Measurements from ENCODE around the gene UBE2QL1.

The UBE2QL1 gene

GRCh38 chr5:6454628-6455053 lies 6.0 kb downstream of the UBE2QL1 start:
- H3K4me3 ChIP-seq (ENCODE audit: low read length), result no peak overlapping the region
- no peak for DNase-seq (ENCODE audit: low read depth)
- no peak for TF ChIP-seq CTCF (conservative IDR thresholded peaks at IDR 0.05; ENCODE audit: low read length)

GRCh38 chr5:6455571-6456200 lies 7.0 kb downstream of the UBE2QL1 start:
- no peak for DNase-seq (ENCODE audit: low read depth)
- TF ChIP-seq CTCF (conservative IDR thresholded peaks at IDR 0.05; ENCODE audit: low read length), result no peak
- H3K4me3 ChIP-seq (ENCODE audit: low read length), result no peak overlapping the region

DNA sequence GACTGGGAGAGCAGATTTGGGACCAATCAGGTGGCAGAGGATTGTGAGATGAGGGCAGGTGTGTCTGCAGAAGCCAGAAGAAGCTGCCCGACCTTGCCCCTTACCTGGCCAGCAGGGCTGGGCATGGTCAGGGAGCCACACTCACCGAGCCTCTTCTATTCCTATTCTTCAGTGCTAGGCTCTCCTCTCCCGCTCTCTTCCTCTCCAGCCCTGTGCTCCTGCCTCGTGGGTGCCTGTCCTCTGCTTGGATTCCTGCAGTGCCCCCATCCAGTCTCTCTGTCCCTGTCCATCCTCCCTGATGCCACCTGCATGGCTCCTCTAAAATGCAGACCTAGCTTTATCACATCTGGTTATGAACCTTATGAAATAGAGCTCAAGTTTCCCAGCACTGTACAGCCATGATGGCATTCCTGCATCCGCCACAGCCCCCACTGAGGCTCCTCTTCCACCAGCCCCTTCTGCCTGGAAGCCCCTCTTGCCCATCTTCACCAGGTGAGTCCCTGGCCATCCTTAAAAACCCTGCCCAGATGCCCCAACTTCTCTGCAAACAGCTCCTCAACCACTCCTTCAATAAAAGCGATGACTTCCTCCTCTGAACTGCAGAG lies 8.2 kb downstream of the UBE2QL1 start:
- no peak overlapping the region for H3K4me3 ChIP-seq (ENCODE audit: low read length)
- no peak for TF ChIP-seq CTCF (conservative IDR thresholded peaks at IDR 0.05; ENCODE audit: low read length)
- DNase-seq (ENCODE audit: low read depth), result no peak

DNA sequence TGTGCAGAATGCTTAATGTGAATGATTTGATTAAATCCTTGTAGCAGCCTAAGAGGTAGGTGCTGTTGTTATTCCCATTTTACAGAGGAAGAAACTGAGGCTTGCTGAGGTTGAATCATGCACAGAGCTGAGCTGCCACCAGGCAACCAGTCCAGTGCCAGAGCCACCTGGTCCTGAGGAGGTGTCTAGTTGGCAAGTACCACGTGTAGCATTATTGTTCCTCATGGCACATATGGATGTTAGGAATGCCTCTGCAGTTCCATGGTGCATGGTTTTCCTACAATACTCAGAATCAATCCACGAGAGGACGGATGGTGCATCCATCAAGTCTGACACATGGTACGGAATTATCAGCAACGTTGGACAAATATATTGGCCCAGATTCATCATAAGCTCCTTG lies 8.9 kb downstream of the UBE2QL1 start:
- DNase-seq (ENCODE audit: low read depth), result no peak
- no peak for TF ChIP-seq CTCF (conservative IDR thresholded peaks at IDR 0.05; ENCODE audit: low read length)
- no peak overlapping the region for H3K4me3 ChIP-seq (ENCODE audit: low read length)

GRCh38 chr5:6458833-6459232 lies 10.2 kb downstream of the UBE2QL1 start:
- no peak for TF ChIP-seq CTCF (conservative IDR thresholded peaks at IDR 0.05; ENCODE audit: low read length)
- H3K4me3 ChIP-seq (ENCODE audit: low read length), result no peak overlapping the region
- DNase-seq (ENCODE audit: low read depth), result no peak

DNA sequence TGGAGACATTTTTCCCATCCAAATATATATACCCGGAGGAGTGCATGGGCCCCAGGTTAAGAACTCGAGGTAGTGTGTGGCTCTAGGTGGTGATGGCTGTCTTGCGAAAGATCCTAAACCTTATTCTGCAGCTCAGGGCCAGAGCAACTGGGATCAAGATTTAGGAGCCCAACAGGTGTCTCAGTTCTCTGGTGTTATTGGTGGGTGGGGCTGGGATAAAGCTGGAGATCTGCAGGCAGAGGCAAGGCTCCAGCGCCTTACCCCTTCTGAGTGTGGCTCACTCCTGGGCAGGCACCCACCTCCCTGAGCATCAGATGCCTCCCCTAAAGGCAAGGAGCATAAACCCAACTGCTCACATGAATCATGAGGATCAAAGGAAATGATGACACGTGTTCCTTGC lies 11.2 kb downstream of the UBE2QL1 start:
- no peak overlapping the region for H3K4me3 ChIP-seq (ENCODE audit: low read length)
- DNase-seq (ENCODE audit: low read depth), result no peak
- TF ChIP-seq CTCF (conservative IDR thresholded peaks at IDR 0.05; ENCODE audit: low read length), result no peak

DNA sequence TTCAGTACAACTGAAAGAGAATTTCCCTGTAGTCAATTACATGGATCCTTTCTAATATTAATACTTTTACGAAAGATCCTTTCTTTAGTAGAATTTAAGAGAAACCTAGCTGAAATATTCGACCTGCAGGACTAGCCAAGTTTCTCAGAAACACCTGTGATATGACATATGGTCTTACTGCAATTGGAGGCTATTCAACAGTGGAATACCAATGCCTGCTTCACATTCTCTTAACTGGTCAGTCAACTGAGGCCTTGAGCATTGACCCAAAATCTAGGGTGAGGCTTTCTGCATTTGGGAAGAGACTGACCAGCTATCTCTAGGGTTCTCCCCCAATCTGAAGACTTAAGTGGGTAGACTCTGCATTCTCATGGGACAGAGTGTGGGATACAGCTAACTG lies 12.3 kb downstream of the UBE2QL1 start:
- no peak for TF ChIP-seq CTCF (conservative IDR thresholded peaks at IDR 0.05; ENCODE audit: low read length)
- DNase-seq (ENCODE audit: low read depth), result no peak
- no peak overlapping the region for H3K4me3 ChIP-seq (ENCODE audit: low read length)

Data from AG10803 (cell line).